Lower leg skin (tissue), 3 donors: ENCODE measurements around the gene ZDHHC6.

Source experiments
- CTCF ChIP-seq, 3 donors: fragments of 450-650 bp; IDR thresholded peaks; one replicate each; pipeline ENCODE4 v1.5.1; 2016; ENCODE audit warnings: antibody characterized with exemption in 3 of 3, mild to moderate bottlenecking in 3 of 3, moderate library complexity in 2 of 3
- POLR2A ChIP-seq, 2 donors: fragments of 450-650 bp; IDR thresholded peaks; one replicate each; pipeline ENCODE4 v1.6.1; 2016 to 2017; ENCODE audit warnings: antibody characterized with exemption in 2 of 2, mild to moderate bottlenecking in 1 of 2, moderate library complexity in 1 of 2

GRCh38 chr10:112385201-112385600, 61.5 kb downstream of the ZDHHC6 start:
- TF ChIP-seq CTCF (IDR thresholded peaks at IDR 0.05) (no peak), POLR2A (IDR thresholded peaks at IDR 0.05) (no peak)
